Breast epithelium (tissue), 4 donors: ENCODE results near the gene PSMB9. TPM values are rescaled to one million over a fixed set of nuclear protein-coding genes. Genes with fewer than 3 reads are reported as not detected.

Source experiments
- DNase-seq, 2 donors: peaks; one replicate each; pipeline ENCODE4 v3.0.0-alpha.2; 2019; ENCODE audit warnings: low spot score in 2 of 2
- H3K27ac ChIP-seq, 2 donors: fragments of 200-600 bp; sonication (generic) in 1 of 2; one replicate each; pipeline ENCODE4 v1.5.1; 2016 to 2019; ENCODE audit warnings: mild to moderate bottlenecking in 1 of 2
- H3K27me3 ChIP-seq, 2 donors: fragments of 200-600 bp; sonication (generic) in 1 of 2; one replicate each; pipeline versions ENCODE4 v1.5.1 to v1.6.0; 2017 to 2019; ENCODE audit warnings: control low read depth in 1 of 2, mild to moderate bottlenecking in 1 of 2
- H3K36me3 ChIP-seq: fragments of 200-600 bp; one replicate; pipeline ENCODE4 v1.5.1; 2019
- H3K4me1 ChIP-seq, 2 donors: fragments of 200-600 bp; sonication (generic); one replicate each; pipeline ENCODE4 v1.5.1; 2016 to 2019; ENCODE audit warnings: control low read depth in 1 of 2
- H3K4me3 ChIP-seq, 3 donors: fragments of 200-600 bp; sonication (generic); 1 replicate in 2 of 3; 2 replicates in 1 of 3; pipeline ENCODE4 v1.5.1; 2016 to 2019; ENCODE audit warnings: mild to moderate bottlenecking in 3 of 3, moderate library complexity in 2 of 3
- H3K9me3 ChIP-seq, 2 donors: fragments of 200-600 bp; sonication (generic) in 1 of 2; one replicate each; pipeline ENCODE4 v1.5.1; 2016 to 2019; ENCODE audit warnings: control low read depth in 1 of 2
- POLR2A ChIP-seq: fragments of 450-650 bp; IDR thresholded peaks from one replicate; pipeline ENCODE4 v1.6.1; 2016; ENCODE audit warnings: antibody characterized with exemption, mild to moderate bottlenecking, moderate library complexity
- POLR2AphosphoS5 ChIP-seq, 3 donors: sonication (generic); formaldehyde crosslinking; IDR thresholded peaks; one replicate each; pipeline ENCODE4 v1.6.1; 2017; ENCODE audit warnings: antibody characterized with exemption in 3 of 3
- intact Hi-C: fragments of 100-400 bp; cut with DNase I; formaldehyde crosslinking; loops from one replicate; pipeline ENCODE4 v1.15.1; 2023; ENCODE audit warnings: low total_unique reads
- total RNA-seq, 3 donors: library from RNA; depleted of rRNA; stranded (reverse); fragments of >200 nt; gene quantifications; one replicate each; pipeline ENCODE4 v1.1.0, GENCODE V29; 2016
- TF ChIP-seq, protein P1 (sequence below), 3 donors: fragments of 450-650 bp; IDR thresholded peaks; one replicate each; pipeline ENCODE4 v1.5.1; 2016 to 2017; ENCODE audit warnings: antibody characterized with exemption in 3 of 3, mild to moderate bottlenecking in 3 of 3, moderate library complexity in 3 of 3

The PSMB9 gene
- total RNA-seq, 3 donors from 2014 or later: 16.8 to 25.9 (median 19.2) TPM

DNA sequence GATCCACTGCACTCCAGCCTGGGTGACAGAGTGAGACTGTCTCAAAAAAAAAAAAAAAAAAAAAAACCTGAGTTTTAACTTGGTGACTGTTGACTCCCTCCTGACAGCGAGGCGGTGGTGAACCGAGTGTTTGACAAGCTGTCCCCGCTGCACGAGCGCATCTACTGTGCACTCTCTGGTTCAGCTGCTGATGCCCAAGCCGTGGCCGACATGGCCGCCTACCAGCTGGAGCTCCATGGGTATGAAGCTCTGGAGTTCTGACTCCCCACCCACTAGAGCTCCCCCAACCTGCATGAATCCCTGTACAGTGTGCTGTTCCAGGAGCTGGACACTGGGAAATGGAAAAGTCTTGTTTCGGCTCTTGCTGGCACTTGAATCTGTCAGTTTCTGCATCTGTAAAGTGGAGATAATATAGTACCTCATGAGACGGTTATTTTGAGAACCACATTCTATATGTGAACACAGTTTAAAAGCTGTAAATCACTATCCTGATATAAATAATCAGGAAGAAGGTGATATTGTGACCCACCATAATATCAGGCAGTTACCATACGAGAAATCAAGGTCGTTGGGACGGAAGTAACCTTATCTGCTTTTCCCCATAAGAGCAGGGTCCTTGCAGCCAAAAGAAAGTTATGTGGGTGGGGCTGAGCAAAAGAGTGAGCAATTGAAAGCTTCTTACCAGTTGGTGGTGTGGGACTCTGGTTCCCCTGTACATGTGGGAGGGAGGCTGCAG, 3.3 kb downstream of the PSMB9 start:
- DNase-seq: no peak
- Histone ChIP-seq H3K27ac (no peak overlapping the region), H3K36me3 (no peaks in the 10 kb centered on the region), H3K4me1 (no peaks in the 10 kb centered on the region), H3K4me3 (no peak overlapping the region), H3K27me3 (no peaks in the 10 kb centered on the region), H3K9me3 (no peaks in the 10 kb centered on the region)
- intact Hi-C loops: no loop called here
- TF ChIP-seq, protein P1, sequence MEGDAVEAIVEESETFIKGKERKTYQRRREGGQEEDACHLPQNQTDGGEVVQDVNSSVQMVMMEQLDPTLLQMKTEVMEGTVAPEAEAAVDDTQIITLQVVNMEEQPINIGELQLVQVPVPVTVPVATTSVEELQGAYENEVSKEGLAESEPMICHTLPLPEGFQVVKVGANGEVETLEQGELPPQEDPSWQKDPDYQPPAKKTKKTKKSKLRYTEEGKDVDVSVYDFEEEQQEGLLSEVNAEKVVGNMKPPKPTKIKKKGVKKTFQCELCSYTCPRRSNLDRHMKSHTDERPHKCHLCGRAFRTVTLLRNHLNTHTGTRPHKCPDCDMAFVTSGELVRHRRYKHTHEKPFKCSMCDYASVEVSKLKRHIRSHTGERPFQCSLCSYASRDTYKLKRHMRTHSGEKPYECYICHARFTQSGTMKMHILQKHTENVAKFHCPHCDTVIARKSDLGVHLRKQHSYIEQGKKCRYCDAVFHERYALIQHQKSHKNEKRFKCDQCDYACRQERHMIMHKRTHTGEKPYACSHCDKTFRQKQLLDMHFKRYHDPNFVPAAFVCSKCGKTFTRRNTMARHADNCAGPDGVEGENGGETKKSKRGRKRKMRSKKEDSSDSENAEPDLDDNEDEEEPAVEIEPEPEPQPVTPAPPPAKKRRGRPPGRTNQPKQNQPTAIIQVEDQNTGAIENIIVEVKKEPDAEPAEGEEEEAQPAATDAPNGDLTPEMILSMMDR (IDR thresholded peaks at IDR 0.05): no peak
- no peak for TF ChIP-seq POLR2AphosphoS5 (IDR thresholded peaks at IDR 0.05)
- no peak for TF ChIP-seq POLR2A

DNA sequence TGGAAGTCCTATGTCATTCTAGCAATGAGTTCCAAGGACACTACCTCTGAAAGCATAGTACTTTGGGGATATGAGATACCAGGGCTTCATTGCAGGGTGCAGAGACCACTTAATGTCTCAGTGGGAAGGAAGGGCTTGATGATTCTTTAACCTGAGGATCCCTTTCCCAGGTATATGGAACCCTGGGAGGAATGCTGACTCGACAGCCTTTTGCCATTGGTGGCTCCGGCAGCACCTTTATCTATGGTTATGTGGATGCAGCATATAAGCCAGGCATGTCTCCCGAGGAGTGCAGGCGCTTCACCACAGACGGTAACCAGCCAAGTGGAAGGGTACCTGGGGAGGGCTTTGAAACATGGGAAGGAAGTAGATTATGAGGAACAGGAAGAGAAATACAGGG, 4.2 kb downstream of the PSMB9 start:
- no peaks in the 10 kb centered on the region for H3K4me1 ChIP-seq
- no peak overlapping the region for H3K27ac ChIP-seq
- no peaks in the 10 kb centered on the region for H3K9me3 ChIP-seq
- H3K4me3 ChIP-seq: no peak overlapping the region
- no peaks in the 10 kb centered on the region for H3K36me3 ChIP-seq
- no peaks in the 10 kb centered on the region for H3K27me3 ChIP-seq
- no peak for DNase-seq
- TF ChIP-seq, protein P1 (IDR thresholded peaks at IDR 0.05): no peak
- TF ChIP-seq POLR2AphosphoS5 (IDR thresholded peaks at IDR 0.05) (no peak), POLR2A (no peak)
- intact Hi-C loops: no loop called here

DNA sequence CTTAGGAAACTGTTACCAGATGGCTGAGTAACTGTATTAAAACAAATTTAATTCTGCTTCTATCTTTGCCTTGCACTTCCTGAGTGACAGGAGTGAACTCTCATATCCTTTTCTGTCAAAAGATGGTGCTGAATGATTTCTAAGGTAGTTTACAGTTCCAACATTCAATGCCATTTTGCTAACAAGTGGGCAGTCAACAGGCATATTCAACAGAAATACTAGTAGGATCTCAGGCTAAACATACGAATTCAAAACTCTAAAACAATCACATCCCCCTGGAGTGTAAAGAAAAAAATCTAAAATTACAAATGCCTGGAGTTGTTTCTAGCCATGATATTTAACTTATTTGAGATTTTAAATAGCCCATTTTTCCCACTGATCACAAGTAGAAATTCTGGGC, 6.7 kb downstream of the PSMB9 start:
- DNase-seq: no peak
- Histone ChIP-seq H3K27ac (peak overlapping the region; percentile 45 to 67), H3K9me3 (no peaks in the 10 kb centered on the region), H3K4me1 (no peaks in the 10 kb centered on the region), H3K27me3 (no peaks in the 10 kb centered on the region), H3K4me3 (no peak overlapping the region), H3K36me3 (no peaks in the 10 kb centered on the region)
- TF ChIP-seq POLR2AphosphoS5 (IDR thresholded peaks at IDR 0.05): no peak
- TF ChIP-seq, protein P1 (IDR thresholded peaks at IDR 0.05): no peak
- no peak for TF ChIP-seq POLR2A
- intact Hi-C loops: no loop called here

DNA sequence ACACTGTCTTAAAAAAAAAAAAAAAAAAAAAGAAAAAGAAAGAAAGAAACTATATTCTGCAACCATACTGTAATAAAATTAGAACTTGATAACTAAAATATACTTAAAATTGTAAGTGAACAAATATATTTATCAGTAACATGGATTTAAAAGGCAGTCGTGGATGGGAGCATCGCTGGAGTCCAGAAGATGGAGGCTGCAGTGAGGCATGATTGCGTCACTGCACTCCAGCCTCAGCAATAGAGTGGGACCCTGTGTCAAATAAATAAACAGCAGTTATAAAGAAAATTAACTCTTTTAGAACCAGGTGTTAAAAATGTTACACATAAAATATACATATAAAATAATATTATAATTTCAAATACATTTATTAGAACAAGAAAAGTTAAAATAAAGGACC, 8.7 kb downstream of the PSMB9 start:
- Histone ChIP-seq H3K9me3 (no peaks in the 10 kb centered on the region), H3K36me3 (no peaks in the 10 kb centered on the region), H3K4me3 (no peak overlapping the region), H3K27me3 (no peaks in the 10 kb centered on the region), H3K27ac (no peak overlapping the region), H3K4me1 (no peaks in the 10 kb centered on the region)
- no peak for TF ChIP-seq POLR2AphosphoS5 (IDR thresholded peaks at IDR 0.05)
- TF ChIP-seq, protein P1 (IDR thresholded peaks at IDR 0.05): no peak
- no peak for TF ChIP-seq POLR2A
- no peak for DNase-seq
- intact Hi-C loops: no loop called here

- Histone ChIP-seq H3K27ac (no peak overlapping the region), H3K36me3 (no peaks in the 10 kb centered on the region), H3K4me3 (no peak overlapping the region), H3K4me1 (no peaks in the 10 kb centered on the region), H3K27me3 (no peaks in the 10 kb centered on the region), H3K9me3 (no peaks in the 10 kb centered on the region)
- TF ChIP-seq POLR2AphosphoS5 (IDR thresholded peaks at IDR 0.05) (no peak), POLR2A (no peak)
- TF ChIP-seq, protein P1 (IDR thresholded peaks at IDR 0.05): no peak
- intact Hi-C loops: no loop called here
- DNase-seq: no peak
Measured at GRCh38 chr6:32865724-32866443, 11.9 kb downstream of the PSMB9 start.
